GM10248 (cell line): ENCODE measurements around the gene BICD2.

Experiments used
- CTCF ChIA-PET: fragments of 300-600 bp; sonication (Branson Sonifier 250); formaldehyde crosslinking; extraction: SDS; loops from one replicate; lab custom pipeline; 2021; ENCODE audit warnings: antibody characterized with exemption; lab: Yijun Ruan, JAX
- POLR2A ChIA-PET: fragments of 350-650 bp; sonication (Branson Sonifier 250); formaldehyde crosslinking; extraction: SDS; loops from one replicate; lab custom pipeline; 2020; ENCODE audit warnings: antibody characterized with exemption; lab: Yijun Ruan, JAX
- DNase-seq: peaks from one replicate; pipeline ENCODE4 v3.0.0; 2012; ENCODE audit errors: extremely low spot score
- TF ChIP-seq, protein P1 (sequence below): IDR thresholded peaks from 2 replicates; pipeline ENCODE4 v1.5.1; 2012; ENCODE audit warnings: mild to moderate bottlenecking, low read depth; ENCODE audit errors: extremely low read depth, missing control alignments, control extremely low read depth

Gene BICD2

GRCh38 chr9:92728831-92729734 lies 35.5 kb downstream of the BICD2 start:
- TF ChIP-seq, protein P1, sequence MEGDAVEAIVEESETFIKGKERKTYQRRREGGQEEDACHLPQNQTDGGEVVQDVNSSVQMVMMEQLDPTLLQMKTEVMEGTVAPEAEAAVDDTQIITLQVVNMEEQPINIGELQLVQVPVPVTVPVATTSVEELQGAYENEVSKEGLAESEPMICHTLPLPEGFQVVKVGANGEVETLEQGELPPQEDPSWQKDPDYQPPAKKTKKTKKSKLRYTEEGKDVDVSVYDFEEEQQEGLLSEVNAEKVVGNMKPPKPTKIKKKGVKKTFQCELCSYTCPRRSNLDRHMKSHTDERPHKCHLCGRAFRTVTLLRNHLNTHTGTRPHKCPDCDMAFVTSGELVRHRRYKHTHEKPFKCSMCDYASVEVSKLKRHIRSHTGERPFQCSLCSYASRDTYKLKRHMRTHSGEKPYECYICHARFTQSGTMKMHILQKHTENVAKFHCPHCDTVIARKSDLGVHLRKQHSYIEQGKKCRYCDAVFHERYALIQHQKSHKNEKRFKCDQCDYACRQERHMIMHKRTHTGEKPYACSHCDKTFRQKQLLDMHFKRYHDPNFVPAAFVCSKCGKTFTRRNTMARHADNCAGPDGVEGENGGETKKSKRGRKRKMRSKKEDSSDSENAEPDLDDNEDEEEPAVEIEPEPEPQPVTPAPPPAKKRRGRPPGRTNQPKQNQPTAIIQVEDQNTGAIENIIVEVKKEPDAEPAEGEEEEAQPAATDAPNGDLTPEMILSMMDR: peak; percentile 44
- DNase-seq: peak; percentile 75
- ChIA-PET CTCF (interaction anchor here (0.9 to 6.4 kb wide), 16 partner anchors 9 to 79 kb away, joined by 3 to 56 read pairs (median 4); no protein-coding TSS in a partner anchor), POLR2A (no interaction called here)

DNA sequence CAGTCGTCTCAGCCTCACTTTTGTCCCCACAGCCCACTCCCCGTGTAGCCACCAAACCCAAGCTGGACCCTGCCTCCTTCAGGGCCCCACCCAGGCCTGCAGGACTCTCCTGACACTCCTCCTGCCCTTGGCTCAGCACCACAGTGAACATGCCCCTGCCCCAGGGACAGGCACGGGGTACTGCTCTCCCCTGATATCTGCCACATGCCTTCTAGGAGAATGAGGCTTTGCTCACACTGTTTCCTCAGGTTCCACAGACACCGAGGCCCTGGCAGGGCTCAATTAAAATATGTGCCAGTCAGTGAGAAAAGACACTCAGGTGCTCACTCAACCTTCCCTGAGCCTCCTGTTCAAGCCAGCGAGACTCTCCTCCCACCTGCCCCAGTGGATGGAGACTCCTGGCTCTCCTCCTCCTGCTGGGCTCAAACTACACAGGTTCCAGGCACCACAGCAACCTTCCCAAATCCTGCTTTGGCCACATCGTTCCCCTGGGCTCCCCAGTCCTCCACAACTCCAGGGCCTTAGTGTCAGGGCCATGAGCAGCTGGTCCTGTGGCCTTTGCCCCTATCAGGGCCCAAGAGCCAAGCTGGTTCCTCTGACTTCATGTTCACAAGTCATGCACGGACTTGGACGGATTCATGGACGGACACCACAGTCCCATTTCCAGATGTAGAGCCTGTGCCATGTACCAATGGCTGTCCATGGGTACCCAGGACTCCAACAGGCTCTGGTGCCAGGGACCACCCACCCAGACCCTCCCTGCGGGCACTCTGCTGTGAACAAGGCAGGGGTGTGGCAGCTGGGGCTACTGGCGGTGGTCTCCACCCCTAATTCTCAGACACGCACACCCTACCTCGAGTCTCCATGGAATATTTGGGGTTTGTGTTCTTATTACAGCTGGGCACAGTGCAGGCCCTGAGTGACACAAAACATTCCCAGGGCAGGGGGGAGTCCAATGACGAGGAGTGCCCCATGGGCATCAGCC lies 36.6 kb downstream of the BICD2 start:
- DNase-seq: no peak
- CTCF ChIA-PET: interaction anchor here (1.2 to 6.4 kb wide), 7 partner anchors 8 to 70 kb away, joined by 3 to 56 read pairs (median 5); no protein-coding TSS in a partner anchor
- POLR2A ChIA-PET: no interaction called here
- TF ChIP-seq, protein P1: no peak

DNA sequence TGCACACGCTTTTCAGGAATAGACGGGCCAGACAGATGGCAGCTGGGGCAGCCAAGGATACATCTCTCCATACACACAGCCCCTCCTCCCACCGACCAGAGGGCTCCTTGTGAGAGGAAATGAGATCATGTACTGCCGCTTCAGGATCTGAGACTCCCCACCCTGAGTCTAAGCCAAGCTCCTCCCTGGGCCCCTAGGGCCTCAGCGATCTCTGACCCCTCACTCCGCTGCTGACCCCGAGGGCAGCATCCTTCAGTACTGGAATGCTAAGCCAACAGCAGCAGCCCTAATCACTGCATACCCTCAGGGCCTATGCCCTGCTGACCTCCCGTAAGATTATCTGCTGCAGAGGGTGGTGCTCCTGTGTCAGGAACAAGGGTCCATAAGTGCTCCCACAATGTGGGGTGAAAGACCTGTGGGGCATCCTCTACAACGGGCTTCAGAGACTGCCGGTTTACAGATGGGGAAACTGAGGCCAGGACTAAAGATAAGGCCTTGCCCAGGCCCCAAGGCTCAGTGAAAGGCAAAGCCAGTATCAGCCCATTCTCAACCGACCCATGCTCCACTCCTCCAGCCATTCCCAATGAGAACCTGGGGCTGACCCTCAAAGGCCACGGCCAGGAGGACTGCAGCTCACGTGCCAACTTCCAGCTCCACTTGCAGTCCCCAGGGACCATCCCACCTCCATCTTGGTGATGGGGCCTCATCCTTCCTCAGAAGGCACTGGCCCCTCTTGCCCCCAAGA lies 37.5 kb downstream of the BICD2 start:
- no peak for DNase-seq
- TF ChIP-seq, protein P1: no peak
- POLR2A ChIA-PET: no interaction called here
- CTCF ChIA-PET: interaction anchor here (1.4 to 6.4 kb wide), 2 partner anchors 11 to 37 kb away, joined by 3 to 56 read pairs; partner anchors contain the start of gene BICD2

DNA sequence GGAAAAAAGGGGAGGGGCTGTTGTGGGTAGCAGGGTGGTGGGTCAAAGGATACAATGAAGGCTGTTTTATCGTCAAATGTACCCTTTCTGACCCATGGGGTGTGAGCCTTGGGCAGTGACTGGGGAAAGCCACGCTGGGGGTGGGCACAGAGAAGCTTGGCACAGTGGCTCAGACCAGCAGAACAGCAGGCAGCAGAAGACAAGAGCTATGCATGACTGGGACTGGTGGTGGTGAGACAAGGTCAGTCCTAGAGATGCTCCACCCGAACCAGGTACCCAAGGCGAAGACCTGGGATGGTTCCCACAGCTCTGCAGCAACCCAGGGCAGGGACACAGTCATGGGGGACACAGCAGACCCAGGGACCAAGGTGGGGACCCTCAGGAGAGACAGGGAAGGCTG lies 38.3 kb downstream of the BICD2 start:
- ChIA-PET POLR2A (no interaction called here), CTCF (interaction anchor here (1.4 to 6.4 kb wide), 3 partner anchors 11 to 65 kb away, joined by 3 to 56 read pairs (median 6); partner anchors contain the start of gene BICD2)
- TF ChIP-seq, protein P1: no peak
- DNase-seq: no peak

DNA sequence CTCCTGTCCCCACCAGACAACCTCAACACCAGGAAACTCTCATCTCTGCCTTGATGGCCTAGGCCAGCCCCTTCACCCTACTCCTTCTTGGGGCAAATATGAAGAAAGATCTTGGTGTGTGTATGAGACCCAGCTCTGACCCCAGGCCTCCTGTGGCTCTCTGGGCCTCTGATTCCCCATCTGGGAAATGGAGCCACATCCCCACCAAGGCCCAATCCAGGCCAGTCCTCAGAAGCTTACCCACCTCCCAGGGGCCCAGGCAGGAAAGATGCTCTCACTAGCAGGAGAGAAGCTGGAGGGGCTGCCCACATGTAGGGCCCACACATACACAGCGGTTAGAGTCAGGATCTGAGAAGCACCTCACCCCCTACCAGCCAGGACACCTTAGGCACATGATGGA lies 38.9 kb downstream of the BICD2 start:
- ChIA-PET POLR2A (no interaction called here), CTCF (interaction anchor here (1.4 to 6.4 kb wide), 3 partner anchors 10 to 65 kb away, joined by 3 to 56 read pairs (median 6); partner anchors contain the start of gene BICD2)
- TF ChIP-seq, protein P1: no peak
- DNase-seq: no peak
